Stimulated activated CD8-positive, alpha-beta memory T cell treated with anti-CD3 and anti-CD28 coated beads, Interleukin-2, amount 100 ng/mL, for 1 hour (primary cell): ENCODE data around the gene CARHSP1.
"Not testable (repeated sequence)": the region's sequence is repeated elsewhere in the genome, so short reads cannot be mapped to it uniquely, and the experiment has no call there.

Source experiments
- DNase-seq, 2 donors: peaks; one replicate each; pipeline ENCODE4 v3.0.0-alpha.2; 2020; ENCODE audit warnings: low read depth in 2 of 2

Gene CARHSP1

GRCh38 chr16:8868416-8869211, at the start of gene CARHSP1:
CARHSP1 (minus strand) TSS chr16:8869006; CDS start chr16:8859328, 9,678 bp downstream.
- DNase-seq: peak; percentile 54 to 66

- DNase-seq: not testable (repeated sequence)
These were observed 48.5 kb upstream of the CARHSP1 start for GRCh38 chr16:8917336-8917735.

GRCh38 chr16:8916541-8917225, 47.9 kb upstream of the CARHSP1 start:
- DNase-seq: no peak

- DNase-seq: no peak
These were observed 47.0 kb upstream of the CARHSP1 start for GRCh38 chr16:8915722-8916301.

- no peak for DNase-seq
These were observed 45.3 kb upstream of the CARHSP1 start for GRCh38 chr16:8914098-8914497.

GRCh38 chr16:8912793-8913192, 44.0 kb upstream of the CARHSP1 start:
- no peak for DNase-seq

GRCh38 chr16:8910811-8911210, 42.0 kb upstream of the CARHSP1 start:
- no peak for DNase-seq

GRCh38 chr16:8908810-8909468, 40.1 kb upstream of the CARHSP1 start:
- DNase-seq: no peak

- no peak for DNase-seq
These were observed 38.3 kb upstream of the CARHSP1 start for GRCh38 chr16:8907096-8907495.

GRCh38 chr16:8905795-8906591, 37.2 kb upstream of the CARHSP1 start:
- DNase-seq: no peak

- no peak for DNase-seq
These were observed 36.5 kb upstream of the CARHSP1 start for GRCh38 chr16:8905168-8905762.

GRCh38 chr16:8904018-8904430, 35.2 kb upstream of the CARHSP1 start:
- no peak for DNase-seq

GRCh38 chr16:8903004-8903403, 34.2 kb upstream of the CARHSP1 start:
- no peak for DNase-seq

- DNase-seq: no peak
These were observed 32.6 kb upstream of the CARHSP1 start for GRCh38 chr16:8901320-8901861.

GRCh38 chr16:8900343-8900742, 31.5 kb upstream of the CARHSP1 start:
- DNase-seq: no peak

GRCh38 chr16:8899709-8900317, 31.0 kb upstream of the CARHSP1 start:
- no peak for DNase-seq

- no peak for DNase-seq
These were observed 30.0 kb upstream of the CARHSP1 start for GRCh38 chr16:8898660-8899318.

GRCh38 chr16:8894736-8895334, 26.0 kb upstream of the CARHSP1 start:
- DNase-seq: no peak

- no peak for DNase-seq
These were observed 25.3 kb upstream of the CARHSP1 start for GRCh38 chr16:8893976-8894690.
